H9 (cell line): ENCODE measurements around the gene PKIB. TPM values are rescaled to one million over a fixed set of nuclear protein-coding genes. Genes with fewer than 3 reads are reported as not detected.

Source experiments
- DNase-seq: peaks from one replicate; pipeline ENCODE4 v3.0.0-alpha.2; 2017
- H2AFZ ChIP-seq: one replicate; pipeline ENCODE4 v1.6.1; 2013; ENCODE audit warnings: mild to moderate bottlenecking, low read length, control low read depth, moderate library complexity
- H2AK5ac ChIP-seq: 2 replicates; pipeline ENCODE4 v1.6.1; 2013; ENCODE audit warnings: low read length, control low read depth, mixed read lengths; ENCODE audit not compliant: insufficient read length
- H2BK120ac ChIP-seq: one replicate; pipeline ENCODE4 v1.6.1; 2013; ENCODE audit warnings: low read depth, mild to moderate bottlenecking, low read length, control low read depth, inconsistent platforms; ENCODE audit not compliant: poor library complexity, severe bottlenecking
- H2BK12ac ChIP-seq: 2 replicates; pipeline ENCODE4 v1.6.1; 2013; ENCODE audit warnings: low read length, control low read depth, mixed read lengths, low read depth; ENCODE audit not compliant: insufficient read length
- H2BK15ac ChIP-seq: 2 replicates; pipeline ENCODE4 v1.6.1; 2013; ENCODE audit warnings: low read depth, low read length, control low read depth
- H2BK20ac ChIP-seq: one replicate; pipeline ENCODE4 v1.6.1; 2013; ENCODE audit warnings: low read depth, mild to moderate bottlenecking, low read length, control low read depth, inconsistent platforms; ENCODE audit not compliant: poor library complexity, severe bottlenecking
- H2BK5ac ChIP-seq: 2 replicates; pipeline ENCODE4 v1.6.1; 2013; ENCODE audit warnings: low read length, control low read depth, mixed read lengths; ENCODE audit not compliant: insufficient read length
- H3K14ac ChIP-seq: 2 replicates; pipeline ENCODE4 v1.6.1; 2013; ENCODE audit warnings: low read length, control low read depth; ENCODE audit not compliant: insufficient read depth
- H3K18ac ChIP-seq: 2 replicates; pipeline ENCODE4 v1.6.1; 2013; ENCODE audit warnings: low read depth, mild to moderate bottlenecking, mixed read lengths, low read length, control low read depth; ENCODE audit not compliant: insufficient read length
- H3K23ac ChIP-seq: 2 replicates; pipeline ENCODE4 v1.6.1; 2013; ENCODE audit warnings: low read length, control low read depth, mixed read lengths, low read depth; ENCODE audit not compliant: insufficient read length
- H3K23me2 ChIP-seq: 2 replicates; pipeline ENCODE4 v1.6.1; 2013; ENCODE audit warnings: low read depth, mild to moderate bottlenecking, mixed read lengths, low read length, control low read depth; ENCODE audit not compliant: insufficient read length, poor library complexity, severe bottlenecking
- H3K27ac ChIP-seq: 2 replicates; pipeline ENCODE4 v1.5.1; 2013; ENCODE audit warnings: low read length, control low read depth, mixed read lengths, low read depth; ENCODE audit not compliant: insufficient read length
- H3K27me3 ChIP-seq: 2 replicates; pipeline ENCODE4 v1.6.1; 2013; ENCODE audit warnings: low read length, control low read depth, inconsistent platforms; ENCODE audit not compliant: insufficient read depth
- H3K4ac ChIP-seq: 2 replicates; pipeline ENCODE4 v1.6.1; 2013; ENCODE audit warnings: low read depth, mild to moderate bottlenecking, control low read depth, inconsistent platforms, low read length, moderate library complexity
- H3K4me1 ChIP-seq: 2 replicates; pipeline ENCODE4 v1.6.1; 2013; ENCODE audit warnings: low read length, control low read depth, inconsistent platforms; ENCODE audit not compliant: insufficient read depth
- H3K4me2 ChIP-seq: 2 replicates; pipeline ENCODE4 v1.6.1; 2013; ENCODE audit warnings: low read length, control low read depth, mixed read lengths; ENCODE audit not compliant: insufficient read length, insufficient read depth
- H3K56ac ChIP-seq: 2 replicates; pipeline ENCODE4 v1.6.1; 2013; ENCODE audit warnings: low read depth, mild to moderate bottlenecking, mixed read lengths, low read length, control low read depth; ENCODE audit not compliant: insufficient read length
- H3K79me1 ChIP-seq: 2 replicates; pipeline ENCODE4 v1.6.1; 2013; ENCODE audit warnings: low read depth, mild to moderate bottlenecking, moderate library complexity, low read length, control low read depth, inconsistent platforms; ENCODE audit not compliant: insufficient read depth, poor library complexity, severe bottlenecking
- H3K79me2 ChIP-seq: 2 replicates; pipeline ENCODE4 v1.6.1; 2013; ENCODE audit warnings: low read length, control low read depth, inconsistent platforms; ENCODE audit not compliant: insufficient read depth
- H3K9ac ChIP-seq: 2 replicates; pipeline ENCODE4 v1.6.1; 2013; ENCODE audit warnings: low read length, control low read depth, mixed read lengths; ENCODE audit not compliant: insufficient read length; ENCODE audit errors: extremely low read depth
- H3K9me3 ChIP-seq: one replicate; pipeline ENCODE4 v1.6.1; 2013; ENCODE audit warnings: low read depth, low read length, inconsistent platforms; ENCODE audit not compliant: control insufficient read depth
- H3T11ph ChIP-seq: one replicate; pipeline ENCODE4 v1.6.1; 2013; ENCODE audit warnings: mild to moderate bottlenecking, low read length, control low read depth, inconsistent platforms
- H4K20me1 ChIP-seq: one replicate; pipeline ENCODE4 v1.6.1; 2013; ENCODE audit not compliant: control insufficient read depth, insufficient read length, insufficient read depth
- H4K5ac ChIP-seq: 2 replicates; pipeline ENCODE4 v1.6.1; 2013; ENCODE audit warnings: low read depth, mild to moderate bottlenecking, mixed read lengths, low read length, control low read depth; ENCODE audit not compliant: insufficient read length
- H4K8ac ChIP-seq: replicated peaks from 2 replicates; pipeline ENCODE4 v1.6.1; 2013; ENCODE audit warnings: low read length, control low read depth, mixed read lengths, low read depth; ENCODE audit not compliant: insufficient read length
- H4K91ac ChIP-seq: 2 replicates; pipeline ENCODE4 v1.6.1; 2013; ENCODE audit warnings: low read depth, mild to moderate bottlenecking, moderate library complexity, mixed read lengths, low read length, control low read depth; ENCODE audit not compliant: insufficient read length
- H3K27ac Mint-ChIP-seq, 3 experiments: 2 replicates in 2 of 3; 3 replicates in 1 of 3; pipeline ENCODE4 v1.8.0; 2020 to 2021; ENCODE audit warnings: mixed read lengths in 3 of 3, mild to moderate bottlenecking in 1 of 3, moderate library complexity in 1 of 3
- H3K27me3 Mint-ChIP-seq: 2 replicates; pipeline ENCODE4 v1.8.0; 2021; ENCODE audit warnings: low read depth, mild to moderate bottlenecking, moderate library complexity, mixed read lengths
- H3K36me3 Mint-ChIP-seq, 3 experiments: 2 replicates in 2 of 3; 3 replicates in 1 of 3; pipeline ENCODE4 v1.8.0; 2020 to 2021; ENCODE audit warnings: low read depth in 3 of 3, mixed read lengths in 3 of 3; ENCODE audit not compliant: insufficient read depth in 1 of 3
- H3K4me1 Mint-ChIP-seq, 2 experiments: 2 replicates each; pipeline ENCODE4 v1.8.0; 2020; ENCODE audit warnings: mixed read lengths in 2 of 2
- H3K4me3 Mint-ChIP-seq, 2 experiments: 2 replicates in 1 of 2; 3 replicates in 1 of 2; pipeline ENCODE4 v1.8.0; 2020 to 2021; ENCODE audit warnings: mild to moderate bottlenecking in 2 of 2, mixed read lengths in 2 of 2, moderate library complexity in 1 of 2
- H3K9me3 Mint-ChIP-seq, 2 experiments: 2 replicates in 1 of 2; 3 replicates in 1 of 2; pipeline ENCODE4 v1.8.0; 2020; ENCODE audit warnings: mild to moderate bottlenecking in 2 of 2, mixed read lengths in 2 of 2, moderate library complexity in 1 of 2
- CTCF ChIP-seq: fragments of 200-600 bp; sonication (generic); conservative IDR thresholded peaks from 3 replicates; pipeline ENCODE4 v1.8.0; 2021; ENCODE audit warnings: antibody characterized with exemption, mild to moderate bottlenecking
- WGBS: extraction: QIAGEN DNeasy Blood & Tissue Kit; methylation state at CpG from one replicate; pipeline ENCODE4 v1.1.7; 2013; ENCODE audit warnings: missing lambda C conversion rate, low lambda C conversion rate, mixed read lengths; ENCODE audit not compliant: insufficient read length; ENCODE audit errors: extremely low coverage; 5-methylcytosine and 5-hydroxymethylcytosine counted together
- total RNA-seq: library from RNA; stranded (reverse); gene quantifications from 2 replicates; pipeline ENCODE4 v1.2.1, GENCODE V29; 2021

Gene PKIB
- total RNA-seq, 1 experiment from 2014 or later = 46.5 TPM

- no peak for TF ChIP-seq CTCF
- Histone ChIP-seq H3K27ac (no peak overlapping the region), H4K20me1 (no peaks in the 10 kb centered on the region), H4K8ac (no peak overlapping the region), H2BK20ac (no peak overlapping the region), H3K27me3 (no peaks in the 10 kb centered on the region), H3K4ac (no peak overlapping the region), H3K23ac (no peak overlapping the region), H3K9ac (no peak overlapping the region), H2AFZ (no peak overlapping the region), H3K79me1 (no peaks in the 10 kb centered on the region), H2BK12ac (no peak overlapping the region), H3K4me2 (no peak overlapping the region), H2BK5ac (no peak overlapping the region), H4K5ac (no peak overlapping the region), H4K91ac (no peak overlapping the region), H3K9me3 (no peaks in the 10 kb centered on the region), H2BK15ac (no peak overlapping the region), H3T11ph (no peak overlapping the region), H3K14ac (no peak overlapping the region), H3K18ac (no peak overlapping the region), H2AK5ac (no peak overlapping the region), H3K23me2 (no peaks in the 10 kb centered on the region), H3K56ac (no peak overlapping the region), H3K79me2 (no peaks in the 10 kb centered on the region), H2BK120ac (no peak overlapping the region), H3K4me1 (peaks cover 2% of the 10 kb centered on the region)
- Mint-ChIP-seq H3K9me3 (no peaks in the 10 kb centered on the region), H3K27ac (no peak overlapping the region), H3K4me1 (peaks cover 21 to 30% of the 10 kb centered on the region in 2 experiments), H3K36me3 (no peaks in the 10 kb centered on the region; a peak in 1 of 7 replicates), H3K4me3 (no peak overlapping the region), H3K27me3 (no peaks in the 10 kb centered on the region)
- DNase-seq = no peak
- no CpG with 5 or more reads among the region's 4 CpGs for WGBS
Measured at GRCh38 chr6:122733259-122733658, 123.1 kb downstream of the PKIB start.
